GM19324 (cell line): ENCODE results near the gene GRB7.
"Not testable (repeated sequence)": the region's sequence is repeated elsewhere in the genome, so short reads cannot be mapped to it uniquely, and the experiment has no call there.

Experiments
- ATAC-seq: cut with Tn5 transposase; IDR thresholded peaks from one replicate; pipeline ENCODE4 v1.9.1; 2021; ENCODE audit warnings: mild to moderate bottlenecking, moderate library complexity; ENCODE audit not compliant: unreplicated experiment, low FRiP score

GRB7 gene

DNA sequence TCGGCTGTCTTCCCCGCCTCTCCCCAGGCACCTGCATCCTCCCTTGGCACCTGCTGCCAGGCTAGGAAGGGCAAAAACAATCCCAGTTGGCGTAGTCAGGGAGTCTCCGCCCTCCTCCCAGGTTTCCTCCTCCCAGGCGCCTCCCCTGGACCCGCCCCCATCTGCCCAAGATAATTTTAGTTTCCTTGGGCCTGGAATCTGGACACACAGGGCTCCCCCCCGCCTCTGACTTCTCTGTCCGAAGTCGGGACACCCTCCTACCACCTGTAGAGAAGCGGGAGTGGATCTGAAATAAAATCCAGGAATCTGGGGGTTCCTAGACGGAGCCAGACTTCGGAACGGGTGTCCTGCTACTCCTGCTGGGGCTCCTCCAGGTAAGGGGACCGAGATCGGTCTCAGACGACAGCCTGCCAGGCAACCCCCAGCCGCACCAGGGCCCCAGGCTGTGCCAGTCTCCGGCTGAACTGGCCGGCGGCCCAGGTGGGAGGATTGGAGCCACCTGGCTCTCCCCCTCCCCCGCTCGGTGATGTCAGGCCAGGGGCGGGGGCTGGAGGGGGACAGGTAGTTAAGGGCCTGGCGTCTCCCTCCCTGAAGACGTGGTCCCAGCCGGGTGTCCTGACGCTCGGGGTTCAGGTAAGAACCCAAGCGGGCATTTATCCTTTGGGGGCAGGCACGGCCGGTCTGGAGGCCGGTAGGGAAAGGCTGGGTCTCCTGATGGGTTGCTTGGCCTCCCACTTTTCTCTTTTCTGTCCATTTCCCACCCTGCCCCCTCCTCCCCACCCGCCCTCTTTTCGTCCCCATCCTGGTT is at the start of gene GRB7:
TSS of gene GRB7 (plus strand) at position 179 of the 808 bp plus-strand sequence. CDS start 4,364 bp downstream, outside the sequence.
- no peak for ATAC-seq

DNA sequence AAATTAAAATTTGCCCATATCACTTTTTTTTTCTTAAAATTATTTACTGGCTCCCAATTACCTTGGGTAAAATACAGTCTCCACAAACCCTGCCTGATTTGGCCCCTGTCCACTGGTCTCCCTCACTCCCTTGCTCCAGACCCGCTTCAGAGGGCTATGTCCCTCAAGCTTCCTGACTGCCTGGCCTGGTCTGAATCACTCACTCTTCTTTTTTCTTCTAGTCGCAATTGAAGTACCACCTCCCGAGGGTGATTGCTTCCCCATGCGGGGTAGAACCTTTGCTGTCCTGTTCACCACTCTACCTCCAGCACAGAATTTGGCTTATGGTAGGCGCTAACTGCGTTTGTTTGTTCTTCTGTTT is 49.3 kb upstream of the GRB7 start:
- no peak for ATAC-seq

DNA sequence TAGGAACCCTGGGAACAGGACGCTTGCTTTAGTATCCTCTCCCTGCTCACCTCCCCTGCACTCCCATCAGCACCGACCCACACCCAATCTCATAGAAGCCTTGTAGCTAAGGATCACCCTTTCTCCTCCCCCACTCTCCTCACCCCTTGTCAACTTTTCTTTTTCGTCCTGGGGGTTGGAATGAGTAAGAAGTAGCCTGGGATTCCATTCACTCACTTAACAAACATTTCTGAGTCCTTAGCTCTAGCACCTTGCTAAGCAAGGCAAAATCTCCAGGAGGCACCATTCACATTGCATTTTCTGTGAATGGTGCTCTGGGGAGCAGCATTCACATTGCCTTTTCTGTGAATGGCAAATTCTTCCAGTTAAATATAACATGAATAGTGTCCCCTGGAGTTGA is 48.8 kb upstream of the GRB7 start:
- ATAC-seq, result no peak

DNA sequence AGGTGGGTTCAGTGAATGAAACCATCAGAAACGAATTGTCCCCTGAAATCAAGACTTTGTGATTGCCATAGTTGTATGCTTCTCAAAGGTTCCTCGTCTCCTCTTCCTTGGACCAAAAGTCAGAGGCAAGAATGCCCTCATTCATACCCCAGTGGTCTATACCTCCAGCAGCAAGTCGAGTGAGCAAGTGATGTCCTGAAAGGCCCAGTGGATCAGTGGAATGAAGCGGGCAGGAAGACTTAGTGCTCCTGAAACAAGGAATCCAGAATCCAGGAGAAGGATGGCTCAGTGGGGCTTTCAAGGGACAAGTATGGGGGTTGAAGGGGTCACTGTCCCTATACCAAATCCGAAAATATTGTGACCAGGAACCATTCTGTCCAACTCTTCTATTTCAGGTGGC is 43.1 kb upstream of the GRB7 start:
- no peak for ATAC-seq

DNA sequence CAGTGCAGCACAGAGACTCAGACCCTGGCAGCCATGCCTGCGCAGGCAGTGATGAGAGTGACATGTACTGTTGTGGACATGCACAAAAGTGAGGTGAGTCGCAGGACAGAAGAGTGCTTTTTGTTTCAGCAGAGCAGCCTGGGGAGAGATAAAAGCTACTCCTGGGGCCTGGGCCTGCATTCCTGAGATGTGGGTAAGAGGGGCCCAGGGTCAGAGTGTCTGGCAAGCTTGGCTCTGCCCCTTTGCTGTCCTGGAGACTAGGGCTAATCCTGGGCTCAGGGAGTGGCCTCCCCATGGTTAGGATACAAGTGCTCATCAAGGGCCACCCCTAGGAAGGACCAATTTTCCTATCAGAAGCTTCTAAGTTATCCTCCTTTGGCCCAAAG is 42.7 kb upstream of the GRB7 start:
- ATAC-seq, result no peak

DNA sequence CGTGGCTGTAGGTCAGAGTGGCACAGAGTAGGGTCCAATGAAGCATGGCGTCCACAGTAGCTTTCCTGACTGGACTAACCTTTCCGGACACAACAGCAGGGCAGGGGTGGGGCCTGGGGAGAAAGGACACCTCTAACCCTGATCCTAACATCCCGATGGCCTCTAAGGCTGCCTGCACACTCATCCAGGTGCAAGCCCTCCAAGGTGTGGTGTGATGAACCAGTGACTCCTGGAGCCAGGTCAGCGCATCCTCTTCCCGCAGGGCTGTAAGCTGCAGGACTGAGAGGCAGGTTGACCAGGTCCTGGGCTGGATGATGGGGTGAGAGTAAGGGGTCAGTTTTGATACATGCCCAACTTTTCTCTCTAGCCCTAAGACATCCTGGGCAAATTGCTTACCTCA is 41.0 kb upstream of the GRB7 start:
- no peak for ATAC-seq

DNA sequence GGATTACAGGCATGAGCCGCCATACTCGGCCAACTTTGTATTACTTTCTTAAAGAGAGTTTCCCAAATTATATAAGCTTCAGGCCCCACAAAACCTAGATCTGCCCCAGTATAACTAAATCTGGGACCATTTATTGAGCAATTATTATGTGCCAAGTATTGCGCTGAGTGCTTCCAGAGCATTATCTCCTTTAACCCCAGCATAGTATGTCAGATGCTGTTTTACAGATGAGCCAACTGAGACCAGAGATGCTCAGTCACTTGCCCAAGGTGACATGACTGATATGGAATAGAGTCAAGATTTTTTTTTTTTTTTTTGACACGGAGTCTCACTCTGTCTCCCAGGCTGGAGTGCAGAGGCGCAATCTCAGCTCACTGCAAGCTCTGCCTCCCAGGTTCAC is 39.8 kb upstream of the GRB7 start:
- no peak for ATAC-seq

DNA sequence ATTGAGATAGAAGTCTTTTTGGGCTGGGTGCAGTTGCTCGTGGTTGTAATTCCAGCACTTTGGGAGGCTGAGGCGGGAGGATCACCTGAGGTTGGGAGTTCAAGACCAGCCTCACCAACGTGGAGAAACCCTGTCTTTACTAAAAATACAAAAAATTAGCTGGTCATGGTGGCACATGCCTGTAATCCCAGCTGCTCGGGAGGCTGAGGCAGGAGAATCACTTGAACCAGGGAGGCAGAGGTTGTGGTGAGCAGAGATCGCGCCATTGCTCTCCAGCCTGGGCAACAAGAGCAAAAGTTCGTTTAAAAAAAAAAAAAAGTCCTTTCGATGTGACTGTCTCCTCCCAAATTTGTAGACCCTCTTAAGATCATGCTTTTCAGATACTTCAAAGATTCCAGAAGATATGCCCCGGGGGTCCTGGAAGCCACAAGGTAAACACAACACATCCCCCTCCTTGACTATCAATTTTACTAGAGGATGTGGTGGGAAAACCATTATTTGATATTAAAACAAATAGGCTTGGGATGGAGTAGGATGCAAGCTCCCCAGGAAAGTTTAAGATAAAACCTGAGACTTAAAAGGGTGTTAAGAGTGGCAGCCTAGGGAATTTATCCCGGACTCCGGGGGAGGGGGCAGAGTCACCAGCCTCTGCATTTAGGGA is 38.5 kb upstream of the GRB7 start:
- ATAC-seq, result not testable (repeated sequence)

DNA sequence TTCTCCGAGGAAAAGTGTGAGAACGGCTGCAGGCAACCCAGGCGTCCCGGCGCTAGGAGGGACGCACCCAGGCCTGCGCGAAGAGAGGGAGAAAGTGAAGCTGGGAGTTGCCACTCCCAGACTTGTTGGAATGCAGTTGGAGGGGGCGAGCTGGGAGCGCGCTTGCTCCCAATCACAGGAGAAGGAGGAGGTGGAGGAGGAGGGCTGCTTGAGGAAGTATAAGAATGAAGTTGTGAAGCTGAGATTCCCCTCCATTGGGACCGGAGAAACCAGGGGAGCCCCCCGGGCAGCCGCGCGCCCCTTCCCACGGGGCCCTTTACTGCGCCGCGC is 38.0 kb upstream of the GRB7 start, which contains the start of gene ERBB2:
TSS of gene ERBB2 (plus strand) at position 247 of the 330 bp plus-strand sequence. CDS start 175 bp downstream, outside the sequence.
- no peak for ATAC-seq

DNA sequence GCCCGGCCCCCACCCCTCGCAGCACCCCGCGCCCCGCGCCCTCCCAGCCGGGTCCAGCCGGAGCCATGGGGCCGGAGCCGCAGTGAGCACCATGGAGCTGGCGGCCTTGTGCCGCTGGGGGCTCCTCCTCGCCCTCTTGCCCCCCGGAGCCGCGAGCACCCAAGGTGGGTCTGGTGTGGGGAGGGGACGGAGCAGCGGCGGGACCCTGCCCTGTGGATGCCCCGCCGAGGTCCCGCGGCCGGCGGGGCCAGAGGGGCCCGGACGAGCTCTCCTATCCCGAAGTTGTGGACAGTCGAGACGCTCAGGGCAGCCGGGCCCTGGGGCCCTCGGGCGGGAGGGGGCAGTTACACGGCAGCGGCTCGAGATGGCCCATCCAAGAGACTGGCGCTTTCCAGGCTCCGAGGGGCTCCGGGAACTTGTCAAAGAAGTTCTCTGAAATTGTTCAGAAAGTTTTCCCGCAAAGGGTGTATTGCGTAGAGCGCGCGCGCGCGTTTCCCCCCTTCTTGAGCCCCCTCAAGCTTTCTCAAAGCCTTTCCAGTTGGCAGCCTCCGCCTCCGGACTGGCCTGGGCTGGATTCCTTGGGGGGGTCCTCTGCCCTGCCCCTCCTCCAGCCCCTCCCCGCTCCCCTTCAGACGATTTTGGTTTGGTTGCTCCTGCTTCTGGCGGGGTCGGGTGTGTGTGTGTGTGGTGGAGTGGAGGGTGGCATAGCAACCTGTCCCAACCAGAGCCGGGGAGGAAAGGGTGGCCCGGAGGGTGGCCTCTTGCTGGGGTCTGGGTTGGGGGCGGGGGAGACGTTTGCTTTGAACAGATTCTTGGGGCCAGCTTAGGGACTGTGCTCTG is 37.4 kb upstream of the GRB7 start:
- no peak for ATAC-seq

DNA sequence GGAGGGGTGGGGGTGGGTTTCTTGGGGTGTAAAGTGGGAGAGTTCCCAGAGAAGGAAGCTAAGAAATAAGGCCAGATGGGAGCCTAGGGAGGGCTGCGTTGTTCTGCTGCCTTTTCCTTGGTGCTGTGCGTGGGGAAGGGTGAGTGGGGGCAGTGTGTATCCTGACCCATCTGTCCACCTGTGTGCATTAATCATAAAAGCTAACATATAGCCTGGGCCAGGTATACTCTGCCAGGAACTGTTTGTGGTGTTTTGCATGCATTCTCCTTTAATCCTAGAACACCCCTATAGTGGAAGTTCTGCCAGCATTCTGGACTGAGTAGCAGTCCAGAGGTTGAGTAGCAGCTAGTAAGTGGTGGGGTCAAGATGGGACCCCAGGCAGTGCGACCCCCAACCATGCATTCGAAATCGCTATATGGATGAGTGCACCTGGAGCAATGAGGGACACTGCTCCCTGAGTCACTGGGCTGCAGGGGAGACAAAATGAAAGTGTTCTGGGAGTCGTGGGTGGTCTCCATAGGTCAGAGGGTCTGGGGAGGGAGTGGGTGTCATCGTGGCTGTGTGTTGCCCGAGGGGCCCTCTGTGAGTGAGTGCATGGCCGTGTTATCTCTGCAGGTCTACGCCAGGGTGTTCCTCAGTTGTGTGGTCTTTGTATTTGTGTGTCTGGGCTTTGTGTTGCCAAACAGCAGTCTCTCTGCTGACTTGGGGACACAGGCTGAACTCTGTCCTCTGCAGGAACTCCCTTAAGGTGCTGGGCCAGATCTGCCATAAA is 36.5 kb upstream of the GRB7 start:
- ATAC-seq, result no peak

DNA sequence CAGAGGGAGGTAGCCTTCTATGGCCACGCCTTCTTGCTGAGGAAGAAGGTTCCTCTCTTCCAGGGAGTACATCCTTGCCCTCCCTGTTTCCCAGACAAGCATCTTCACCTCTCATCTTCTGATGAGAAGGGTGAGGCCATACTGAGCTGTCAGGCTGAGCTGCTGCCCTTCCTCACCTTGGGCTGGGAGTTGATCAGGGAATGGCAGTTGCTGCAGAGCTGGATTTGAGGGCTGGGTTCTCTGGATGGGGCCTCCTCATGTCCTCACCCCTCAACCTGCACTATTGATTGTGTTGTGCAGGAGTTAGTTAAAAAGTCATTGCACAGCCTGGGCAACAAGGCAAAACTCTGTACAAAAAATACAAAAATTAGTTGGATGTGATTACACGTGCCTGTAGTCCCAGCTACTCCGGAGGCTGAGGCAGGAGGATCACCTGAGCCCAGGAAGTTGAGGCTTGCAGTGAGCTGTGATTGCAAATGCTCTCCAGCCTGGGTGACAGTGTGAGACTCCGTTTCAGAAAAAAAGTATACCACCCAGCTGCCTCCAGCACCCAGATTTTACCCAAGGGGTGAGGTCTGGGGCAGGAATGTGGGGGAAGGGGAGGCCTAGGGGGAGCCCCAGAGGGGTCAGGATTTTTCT is 35.8 kb upstream of the GRB7 start:
- no peak for ATAC-seq

DNA sequence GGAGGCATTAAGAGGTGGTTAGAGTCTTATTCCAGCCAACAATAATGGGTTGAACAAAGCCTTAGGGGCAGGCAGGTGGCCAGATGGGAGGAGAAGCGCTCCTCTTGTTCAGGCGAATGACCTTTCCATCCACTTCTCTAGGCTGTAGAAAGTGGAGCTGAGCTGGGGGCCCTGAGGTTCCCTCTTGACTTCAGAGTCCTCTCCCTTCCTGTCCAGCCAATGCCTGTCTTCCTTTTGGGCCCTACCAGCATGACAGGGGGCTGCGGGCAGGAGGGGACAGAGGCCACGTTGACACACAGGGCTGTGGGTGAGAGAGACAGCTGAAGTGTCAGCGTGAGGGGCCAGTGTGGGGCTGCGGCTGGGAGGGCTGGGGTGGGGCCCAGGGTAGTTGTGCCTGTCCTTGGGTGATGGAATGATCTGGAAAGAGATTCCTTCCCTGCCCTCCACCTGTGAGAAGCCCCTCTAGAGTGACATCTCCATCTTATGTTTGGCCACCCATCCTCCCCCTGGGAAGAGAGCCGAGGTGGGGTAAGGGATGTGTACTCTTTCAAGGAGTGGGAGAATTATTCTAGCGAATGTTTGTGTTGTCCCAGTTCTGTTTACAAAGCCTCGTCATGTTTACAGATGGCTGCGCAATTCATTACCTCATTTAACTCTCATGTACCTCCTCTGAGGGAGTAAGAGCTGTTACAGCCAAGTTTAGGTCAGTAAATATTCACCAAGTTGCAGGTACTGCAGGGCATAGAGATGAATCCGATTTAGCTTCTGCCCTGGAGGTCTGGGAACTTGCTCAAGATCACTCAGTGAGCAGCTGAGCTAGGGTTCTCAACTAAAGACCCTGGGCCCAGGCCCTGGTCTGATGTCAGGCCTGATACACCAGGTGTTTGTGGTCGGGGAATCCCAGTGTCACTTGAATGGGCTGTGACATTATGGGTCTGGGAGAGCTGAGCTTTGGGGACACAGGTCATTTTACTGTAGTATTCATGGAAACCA is 34.5 kb upstream of the GRB7 start:
- ATAC-seq, result no peak

DNA sequence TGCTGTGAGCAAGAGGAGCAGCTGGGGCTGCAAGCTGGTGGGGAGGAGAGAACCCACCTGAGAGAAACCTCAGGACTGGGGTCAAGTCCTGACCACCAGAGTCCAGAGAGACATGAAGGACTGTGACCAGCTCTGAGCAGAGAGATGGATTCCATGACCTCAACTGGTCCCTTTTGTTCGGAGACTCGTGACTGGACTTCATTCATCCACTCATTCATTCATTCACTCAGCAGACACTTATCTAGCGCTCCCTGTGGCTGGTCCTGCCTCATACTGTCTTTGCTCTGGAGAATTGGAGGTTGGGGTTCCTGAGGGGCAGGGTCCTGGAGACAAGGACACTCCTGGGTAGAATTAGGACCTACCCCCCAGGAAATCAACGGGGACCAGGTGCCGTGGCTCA is 33.8 kb upstream of the GRB7 start:
- no peak for ATAC-seq

DNA sequence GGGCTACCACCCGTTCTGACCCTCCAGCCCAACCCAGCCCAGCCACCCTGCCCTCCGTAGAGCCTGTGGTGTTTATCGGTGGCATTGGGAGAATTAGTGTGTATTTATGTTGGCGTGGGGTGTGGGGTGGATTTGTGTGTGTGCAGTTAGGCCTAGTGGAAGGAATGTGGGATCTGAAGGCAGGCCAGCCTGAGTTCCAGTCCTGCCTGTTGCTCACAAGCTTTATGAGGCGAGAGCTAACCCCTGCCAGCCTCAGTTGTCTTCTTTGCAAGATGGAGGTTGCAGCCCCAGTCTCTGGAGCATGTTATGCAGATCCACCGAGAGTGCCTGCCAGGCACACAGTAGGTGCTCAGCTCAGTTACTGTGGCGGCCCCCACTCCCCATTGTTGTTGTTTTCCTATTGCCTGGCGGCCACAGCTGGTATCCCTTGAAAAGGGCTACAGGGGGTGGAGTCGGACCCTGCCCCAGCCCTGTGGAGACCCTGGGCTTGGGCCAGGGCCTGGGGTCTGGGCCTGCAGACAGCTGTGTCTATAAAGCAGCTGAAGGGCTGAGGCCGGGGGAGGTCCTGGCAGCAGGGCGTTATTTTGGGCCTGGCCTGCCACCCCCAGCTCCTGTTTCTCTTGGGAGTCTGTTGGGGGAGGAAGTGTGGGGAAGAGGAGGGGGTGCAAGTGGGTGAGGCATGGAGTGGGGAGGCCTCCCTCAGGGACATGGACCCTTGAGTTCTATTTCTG is 32.8 kb upstream of the GRB7 start:
- no peak for ATAC-seq

DNA sequence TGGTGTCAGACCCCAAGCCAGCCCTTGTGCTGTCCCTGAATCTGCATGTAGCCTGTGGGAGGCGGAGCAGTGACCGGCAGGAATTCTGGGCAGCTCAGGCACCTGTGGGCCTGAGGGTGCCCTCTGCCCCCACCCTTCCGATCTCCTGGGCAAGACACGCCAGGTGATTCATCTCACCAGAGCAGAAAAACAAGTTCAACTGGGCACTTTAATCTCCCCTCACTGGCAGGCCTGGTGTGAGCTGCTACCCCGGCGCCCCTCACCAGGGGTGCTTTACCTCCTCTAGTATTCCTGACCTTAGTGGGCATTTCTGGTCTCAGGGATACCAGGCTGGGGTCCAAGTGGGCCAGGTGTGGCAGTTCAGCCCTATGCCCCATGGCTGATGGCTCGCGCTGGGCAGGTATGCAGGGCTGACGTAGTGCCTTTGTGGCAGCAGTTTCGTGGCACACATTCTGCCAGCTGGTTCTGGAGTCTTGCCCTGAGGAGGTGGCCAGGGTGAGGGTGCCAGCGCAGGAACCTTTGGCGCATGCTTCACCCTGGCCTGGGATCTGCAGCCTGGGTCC is 31.9 kb upstream of the GRB7 start:
- ATAC-seq, result no peak

DNA sequence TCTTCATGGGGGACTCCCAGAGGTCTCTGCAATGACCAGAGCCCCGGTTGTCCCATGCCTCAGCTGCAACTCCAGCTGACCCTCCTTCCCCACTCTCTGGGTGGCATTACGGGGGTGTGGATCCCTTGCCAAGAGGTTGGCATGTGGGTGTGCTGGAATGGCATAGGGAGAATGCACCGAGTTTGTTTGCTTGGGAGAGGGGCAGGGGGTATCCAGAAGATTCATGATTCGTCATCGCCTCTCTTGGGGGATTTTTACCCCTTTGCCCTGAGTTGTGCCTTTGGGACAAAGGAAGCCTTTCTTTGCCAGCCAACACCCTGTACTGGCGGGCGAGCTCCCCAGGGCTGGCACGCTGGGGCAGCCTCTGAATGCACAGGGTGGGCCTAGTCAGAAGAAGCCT is 31.4 kb upstream of the GRB7 start:
- ATAC-seq, result no peak

DNA sequence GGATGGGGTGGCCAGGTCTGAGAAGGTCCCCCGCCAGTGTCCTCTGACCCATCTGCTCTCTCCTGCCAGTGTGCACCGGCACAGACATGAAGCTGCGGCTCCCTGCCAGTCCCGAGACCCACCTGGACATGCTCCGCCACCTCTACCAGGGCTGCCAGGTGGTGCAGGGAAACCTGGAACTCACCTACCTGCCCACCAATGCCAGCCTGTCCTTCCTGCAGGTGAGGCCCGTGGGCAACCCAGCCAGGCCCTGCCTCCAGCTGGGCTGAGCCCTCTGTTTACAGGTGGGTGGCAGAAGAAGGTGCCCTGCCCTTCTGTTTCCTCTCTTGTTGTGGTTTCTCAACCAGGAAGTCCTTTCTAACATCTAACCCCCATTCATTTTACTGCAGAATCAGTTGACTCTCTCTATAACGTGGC is 30.8 kb upstream of the GRB7 start:
- no peak for ATAC-seq
